GM10248 (cell line): Measurements from ENCODE around the gene PHLDA2.
A peak's percentile ranks its signal among the peaks of the same experiment; 100 is the strongest.

Experiments
- CTCF ChIA-PET: fragments of 300-600 bp; sonication (Branson Sonifier 250); formaldehyde crosslinking; extraction: SDS; loops from one replicate; lab custom pipeline; 2021; ENCODE audit warnings: antibody characterized with exemption; lab: Yijun Ruan, JAX
- POLR2A ChIA-PET: fragments of 350-650 bp; sonication (Branson Sonifier 250); formaldehyde crosslinking; extraction: SDS; loops from one replicate; lab custom pipeline; 2020; ENCODE audit warnings: antibody characterized with exemption; lab: Yijun Ruan, JAX
- DNase-seq: peaks from one replicate; pipeline ENCODE4 v3.0.0; 2012; ENCODE audit errors: extremely low spot score
- CTCF ChIP-seq: IDR thresholded peaks from 2 replicates; pipeline ENCODE4 v1.5.1; 2012; ENCODE audit warnings: mild to moderate bottlenecking, low read depth; ENCODE audit errors: extremely low read depth, missing control alignments, control extremely low read depth

PHLDA2 gene

GRCh38 chr11:2928605-2929530, at the start of gene PHLDA2:
Gene PHLDA2, minus strand, starts transcription at chr11:2929420. Its CDS starts 56 bp downstream, at chr11:2929364.
- ChIA-PET CTCF (interaction anchor here (1.0 to 4.2 kb wide), 13 partner anchors 8 to 412 kb away, joined by 3 to 39 read pairs (median 4); a partner anchor contains a TSS), POLR2A (interaction anchor here (0.6 to 0.8 kb wide), 3 partner anchors 8 to 102 kb away, joined by 3 read pairs; partner anchors contain the start of gene NAP1L4)
- no peak for TF ChIP-seq CTCF
- DNase-seq, result peak; percentile 65

- CTCF ChIA-PET, result interaction anchor here (2.0 to 2.8 kb wide), 3 partner anchors 11 to 113 kb away, joined by 7 to 22 read pairs (median 10); no protein-coding TSS in a partner anchor
- no peak for DNase-seq
These were observed 47.9 kb upstream of the PHLDA2 start for GRCh38 chr11:2977113-2977512.

GRCh38 chr11:2976294-2977063, 47.3 kb upstream of the PHLDA2 start:
- ChIA-PET CTCF (interaction anchor here (0.7 to 2.8 kb wide), 15 partner anchors 9 to 114 kb away, joined by 3 to 22 read pairs (median 6); no protein-coding TSS in a partner anchor), POLR2A (no interaction called here)
- TF ChIP-seq CTCF, result no peak
- DNase-seq, result no peak

More at GRCh38 chr11:2977113-2977512, 47.9 kb upstream of the PHLDA2 start:
- TF ChIP-seq CTCF, result no peak
- POLR2A ChIA-PET, result no interaction called here

GRCh38 chr11:2975594-2975993, 46.4 kb upstream of the PHLDA2 start:
- POLR2A ChIA-PET, result no interaction called here
- peak; percentile 39 for DNase-seq
- CTCF ChIA-PET, result interaction anchor here (0.7 to 2.8 kb wide), 22 partner anchors 9 to 115 kb away, joined by 3 to 22 read pairs (median 4); no protein-coding TSS in a partner anchor
- peak; percentile 57 for TF ChIP-seq CTCF

- ChIA-PET POLR2A (no interaction called here), CTCF (interaction anchor here (1.1 to 2.8 kb wide), 10 partner anchors 16 to 116 kb away, joined by 3 to 22 read pairs (median 4); no protein-coding TSS in a partner anchor)
- no peak for DNase-seq
- TF ChIP-seq CTCF, result no peak
These were observed 45.1 kb upstream of the PHLDA2 start for GRCh38 chr11:2974272-2974671.
